ENCODE results near the gene ADAMTS5. TPM values are rescaled to one million over a fixed set of nuclear protein-coding genes. Genes with fewer than 3 reads are reported as not detected.

ADAMTS5 gene
- total and polyA plus RNA-seq, 2 of the 8 experiments (the other 6 are each of a cell fraction or from before 2014, with no cell fraction given), result 0.20 to 1.1 TPM

GRCh38 chr21:26956216-26956615 lies 10.7 kb downstream of the ADAMTS5 start (continued):
- TF ChIP-seq NANOG (IDR thresholded peaks at IDR 0.05; ENCODE audit: insufficient read depth, low read depth, low read length, poor library complexity, severe bottlenecking), result no peak

Data from H1 (cell line).